Activated naive CD8-positive, alpha-beta T cell treated with anti-CD3 and anti-CD28 coated beads, Interleukin-2, amount 50 U/mL, for 24 hours (primary cell): ENCODE measurements around the gene SCGN.

Source experiments
- ATAC-seq: fragments of 150-1000 bp; cut with Tn5 transposase; one replicate; pipeline ENCODE4 v1.10.0; 2021
- DNase-seq: peaks from one replicate; pipeline ENCODE4 v3.0.0; 2021
- H3K27ac Mint-ChIP-seq: one replicate; pipeline ENCODE4 v1.8.0; 2021; ENCODE audit warnings: mild to moderate bottlenecking, mixed read lengths
- H3K27me3 Mint-ChIP-seq: one replicate; pipeline ENCODE4 v1.8.0; 2021; ENCODE audit warnings: mixed read lengths
- H3K36me3 Mint-ChIP-seq: one replicate; pipeline ENCODE4 v1.8.0; 2021; ENCODE audit warnings: low read depth, mixed read lengths
- H3K4me1 Mint-ChIP-seq: one replicate; pipeline ENCODE4 v1.8.0; 2021; ENCODE audit warnings: mixed read lengths
- H3K4me3 Mint-ChIP-seq: one replicate; pipeline ENCODE4 v1.8.0; 2021; ENCODE audit warnings: mild to moderate bottlenecking, moderate library complexity, mixed read lengths
- H3K9me3 Mint-ChIP-seq: one replicate; pipeline ENCODE4 v1.8.0; 2021; ENCODE audit warnings: mixed read lengths

Gene SCGN

GRCh38 chr6:25628471-25629197 lies 23.4 kb upstream of the SCGN start:
- no peaks in the 10 kb centered on the region for H3K9me3 Mint-ChIP-seq
- H3K27ac Mint-ChIP-seq = no peak overlapping the region
- no peak for ATAC-seq
- no peak overlapping the region for H3K4me3 Mint-ChIP-seq
- H3K27me3 Mint-ChIP-seq = peaks cover 29% of the 10 kb centered on the region
- no peaks in the 10 kb centered on the region for H3K4me1 Mint-ChIP-seq
- no peak for DNase-seq
- H3K36me3 Mint-ChIP-seq = no peaks in the 10 kb centered on the region

- H3K4me3 Mint-ChIP-seq = no peak overlapping the region
- ATAC-seq = no peak
- no peaks in the 10 kb centered on the region for H3K9me3 Mint-ChIP-seq
- no peak for DNase-seq
- H3K4me1 Mint-ChIP-seq = no peaks in the 10 kb centered on the region
- H3K27me3 Mint-ChIP-seq = peaks cover 32% of the 10 kb centered on the region
- no peak overlapping the region for H3K27ac Mint-ChIP-seq
- H3K36me3 Mint-ChIP-seq = no peaks in the 10 kb centered on the region
Observed at GRCh38 chr6:25629198-25629576, 22.8 kb upstream of the SCGN start.

DNA sequence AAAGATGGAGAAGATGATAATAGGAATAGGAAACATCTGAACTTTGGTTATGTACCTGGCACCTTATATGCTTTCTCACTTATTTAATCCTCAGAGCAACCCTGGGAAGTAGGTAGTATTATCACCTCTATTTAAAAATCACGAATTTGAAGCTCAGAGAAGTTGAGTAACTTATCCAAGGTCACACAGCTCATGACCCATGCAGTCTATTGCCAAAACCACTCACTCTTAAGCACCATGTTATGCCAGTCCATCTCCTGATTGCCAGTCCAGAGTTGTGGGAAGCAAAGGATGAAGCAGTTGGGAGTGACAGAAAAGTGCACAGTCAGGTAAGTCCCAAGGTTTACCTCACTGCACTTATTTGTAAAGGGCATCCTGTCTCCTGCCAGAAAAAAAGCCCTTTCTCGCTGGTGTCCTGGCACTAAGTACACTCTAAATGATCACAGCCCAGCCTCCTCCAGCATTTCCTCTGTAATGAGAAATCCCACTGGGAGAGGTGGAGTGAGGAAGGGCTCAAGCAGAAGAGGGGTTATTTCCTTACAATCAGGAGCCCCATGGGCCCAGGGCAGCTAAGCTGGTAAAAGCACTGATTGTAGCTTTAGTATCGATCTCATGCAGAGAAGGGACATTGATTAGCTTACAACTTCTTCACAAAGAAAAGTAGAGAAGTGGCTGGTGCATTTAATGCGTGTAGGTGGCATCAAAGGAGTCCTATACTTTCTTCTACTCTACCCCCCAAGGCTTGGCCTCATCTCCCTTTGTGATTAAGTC lies 21.3 kb upstream of the SCGN start:
- H3K27me3 Mint-ChIP-seq = peaks cover 37% of the 10 kb centered on the region
- no peaks in the 10 kb centered on the region for H3K4me1 Mint-ChIP-seq
- H3K27ac Mint-ChIP-seq = no peak overlapping the region
- H3K4me3 Mint-ChIP-seq = no peak overlapping the region
- no peaks in the 10 kb centered on the region for H3K9me3 Mint-ChIP-seq
- H3K36me3 Mint-ChIP-seq = no peaks in the 10 kb centered on the region
- DNase-seq = no peak
- no peak for ATAC-seq

DNA sequence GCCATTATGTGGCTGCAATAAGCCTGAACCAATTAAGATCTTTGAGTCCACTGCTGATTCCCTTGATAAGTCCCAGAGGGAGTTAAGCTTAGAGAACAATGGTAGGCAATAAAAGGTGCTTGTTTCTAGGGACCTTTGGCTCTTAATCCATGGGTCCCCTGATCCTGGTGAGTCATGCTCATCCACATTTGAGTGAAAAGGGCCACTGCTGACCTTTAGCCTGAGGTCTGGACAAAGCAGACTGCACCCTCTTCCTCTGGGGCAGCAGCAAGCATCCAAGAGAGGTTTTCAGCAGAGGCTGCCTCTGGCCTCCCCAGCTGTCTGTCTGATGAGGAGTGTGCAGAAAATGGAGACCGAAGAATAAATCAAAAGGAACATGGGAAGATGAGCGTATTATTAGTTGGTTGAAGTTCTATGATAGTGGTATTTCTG lies 16.1 kb upstream of the SCGN start:
- no peak overlapping the region for H3K4me3 Mint-ChIP-seq
- H3K27ac Mint-ChIP-seq = no peak overlapping the region
- DNase-seq (no peak), ATAC-seq (no peak)
- H3K36me3 Mint-ChIP-seq = no peaks in the 10 kb centered on the region
- H3K27me3 Mint-ChIP-seq = peaks cover 39% of the 10 kb centered on the region
- H3K4me1 Mint-ChIP-seq = no peaks in the 10 kb centered on the region
- H3K9me3 Mint-ChIP-seq = no peaks in the 10 kb centered on the region

GRCh38 chr6:25637211-25637610 lies 14.8 kb upstream of the SCGN start:
- H3K9me3 Mint-ChIP-seq = no peaks in the 10 kb centered on the region
- peaks cover 33% of the 10 kb centered on the region for H3K27me3 Mint-ChIP-seq

DNA sequence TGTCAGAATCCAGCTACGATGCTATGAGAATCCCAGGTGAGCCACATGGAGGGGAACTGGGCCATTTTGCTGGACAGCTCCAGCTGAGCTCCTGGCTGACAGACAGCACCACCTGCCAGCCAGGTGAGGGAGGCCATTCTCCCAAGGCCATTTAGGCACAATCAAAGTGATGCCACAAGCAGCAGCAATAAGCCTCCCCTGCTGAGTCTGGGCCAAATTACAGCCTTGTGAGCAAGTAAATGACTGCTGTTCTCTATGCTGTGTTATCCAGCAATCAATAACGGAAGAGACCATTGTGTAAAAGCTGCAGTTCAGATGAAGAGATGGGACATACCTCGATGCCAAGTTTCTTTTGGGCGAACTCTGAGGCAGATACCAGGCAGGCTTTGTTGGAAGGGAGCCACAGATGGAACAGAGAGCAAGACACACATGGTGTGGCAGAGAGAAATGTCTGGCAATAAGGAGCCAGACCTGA lies 14.0 kb upstream of the SCGN start:
- Mint-ChIP-seq H3K9me3 (no peaks in the 10 kb centered on the region), H3K36me3 (no peaks in the 10 kb centered on the region), H3K27ac (no peak overlapping the region), H3K4me1 (no peaks in the 10 kb centered on the region), H3K4me3 (no peak overlapping the region), H3K27me3 (peaks cover 36% of the 10 kb centered on the region)
- no peak for DNase-seq
- no peak for ATAC-seq

More at GRCh38 chr6:25637211-25637610, 14.8 kb upstream of the SCGN start:
- DNase-seq (no peak), ATAC-seq (no peak)
- H3K4me1 Mint-ChIP-seq = no peaks in the 10 kb centered on the region
- no peak overlapping the region for H3K27ac Mint-ChIP-seq
- H3K4me3 Mint-ChIP-seq = no peak overlapping the region
- no peaks in the 10 kb centered on the region for H3K36me3 Mint-ChIP-seq

DNA sequence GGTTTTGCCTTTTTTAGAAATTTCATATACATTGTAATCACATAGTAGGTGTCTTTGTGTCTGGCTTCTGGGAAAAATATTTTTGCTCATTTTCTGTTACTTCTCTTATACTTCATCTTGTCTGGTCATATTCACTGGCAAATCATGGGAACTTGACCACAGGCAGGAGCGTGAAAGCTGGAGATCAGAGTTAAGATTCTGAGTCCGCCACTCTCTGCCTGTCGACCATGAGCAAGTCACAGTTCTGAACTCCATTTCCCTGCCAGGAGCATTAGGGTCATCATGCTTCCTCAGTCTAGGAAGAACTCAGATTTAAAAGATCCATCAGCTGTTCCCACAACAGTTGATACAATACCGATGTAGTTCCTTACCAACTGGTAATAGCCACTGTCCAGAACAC lies 12.4 kb upstream of the SCGN start:
- Mint-ChIP-seq H3K27me3 (peaks cover 41% of the 10 kb centered on the region), H3K36me3 (no peaks in the 10 kb centered on the region), H3K27ac (no peak overlapping the region), H3K4me1 (no peaks in the 10 kb centered on the region), H3K4me3 (no peak overlapping the region), H3K9me3 (no peaks in the 10 kb centered on the region)
- ATAC-seq (no peak), DNase-seq (no peak)

DNA sequence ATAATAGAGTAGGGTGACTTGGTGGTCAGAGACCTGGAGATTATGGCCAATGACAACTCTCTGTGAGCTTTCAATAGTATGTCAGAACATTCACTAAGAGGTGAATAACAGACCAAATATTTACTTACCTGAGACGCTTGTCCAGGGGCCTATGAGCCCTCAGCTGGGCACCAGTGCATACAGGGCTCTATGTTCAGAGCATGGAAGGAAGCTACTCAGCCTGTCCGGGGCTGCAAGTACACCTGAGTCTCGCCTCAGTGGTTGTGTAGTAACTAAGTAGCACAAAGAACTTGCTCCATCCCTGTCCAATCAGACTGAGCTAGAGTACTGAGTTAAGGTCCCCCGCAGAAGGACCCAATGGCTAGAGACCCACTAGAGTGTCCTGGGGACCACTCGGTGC lies 11.6 kb upstream of the SCGN start:
- ATAC-seq (no peak), DNase-seq (no peak)
- Mint-ChIP-seq H3K27me3 (peaks cover 44% of the 10 kb centered on the region), H3K27ac (no peak overlapping the region), H3K9me3 (no peaks in the 10 kb centered on the region), H3K4me1 (no peaks in the 10 kb centered on the region), H3K4me3 (no peak overlapping the region), H3K36me3 (no peaks in the 10 kb centered on the region)

DNA sequence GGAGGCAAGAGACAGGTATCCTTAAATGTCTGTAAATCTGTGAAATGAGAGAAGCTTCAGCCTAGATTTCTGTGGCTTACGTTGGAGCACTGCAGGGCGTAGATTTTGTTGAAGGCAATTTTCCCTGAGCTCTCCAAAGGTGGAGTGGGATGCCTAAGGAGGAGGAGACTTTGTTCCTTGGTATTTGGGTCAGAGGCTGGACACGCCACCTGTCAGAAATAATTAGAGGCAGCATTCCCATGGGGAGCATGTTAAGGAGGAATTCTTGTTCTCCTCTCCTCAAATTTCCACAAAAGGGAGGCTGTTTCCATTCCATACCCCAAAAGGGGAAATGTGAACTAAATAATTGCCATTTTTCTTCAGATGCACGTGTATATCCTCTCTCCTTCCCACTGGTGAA lies 11.1 kb upstream of the SCGN start:
- no peaks in the 10 kb centered on the region for H3K4me1 Mint-ChIP-seq
- H3K27me3 Mint-ChIP-seq = peaks cover 48% of the 10 kb centered on the region
- H3K4me3 Mint-ChIP-seq = no peak overlapping the region
- H3K9me3 Mint-ChIP-seq = no peaks in the 10 kb centered on the region
- H3K27ac Mint-ChIP-seq = no peak overlapping the region
- H3K36me3 Mint-ChIP-seq = no peaks in the 10 kb centered on the region
- no peak for DNase-seq
- ATAC-seq = no peak

DNA sequence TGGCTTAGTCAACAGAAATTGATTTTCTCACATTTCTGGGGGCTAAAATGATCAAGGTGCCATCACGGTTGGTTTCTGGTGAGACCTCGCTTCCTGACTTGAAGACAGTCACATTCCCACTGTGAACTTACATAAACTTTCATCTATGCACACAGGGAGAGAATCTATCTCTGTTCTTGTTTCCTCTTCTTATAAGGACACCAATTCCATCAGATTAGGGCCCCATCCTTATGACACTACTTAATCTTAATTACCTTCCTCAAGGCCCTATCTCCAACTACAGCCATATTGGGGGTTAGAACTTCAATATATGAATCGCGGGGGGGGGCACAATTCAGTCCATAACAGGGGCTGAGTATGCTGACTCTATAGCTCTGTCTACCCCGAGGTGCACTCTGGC lies 10.6 kb upstream of the SCGN start:
- no peak for ATAC-seq
- H3K9me3 Mint-ChIP-seq = no peaks in the 10 kb centered on the region
- no peaks in the 10 kb centered on the region for H3K4me1 Mint-ChIP-seq
- H3K4me3 Mint-ChIP-seq = no peak overlapping the region
- no peak overlapping the region for H3K27ac Mint-ChIP-seq
- H3K27me3 Mint-ChIP-seq = peaks cover 52% of the 10 kb centered on the region
- H3K36me3 Mint-ChIP-seq = no peaks in the 10 kb centered on the region
- no peak for DNase-seq

DNA sequence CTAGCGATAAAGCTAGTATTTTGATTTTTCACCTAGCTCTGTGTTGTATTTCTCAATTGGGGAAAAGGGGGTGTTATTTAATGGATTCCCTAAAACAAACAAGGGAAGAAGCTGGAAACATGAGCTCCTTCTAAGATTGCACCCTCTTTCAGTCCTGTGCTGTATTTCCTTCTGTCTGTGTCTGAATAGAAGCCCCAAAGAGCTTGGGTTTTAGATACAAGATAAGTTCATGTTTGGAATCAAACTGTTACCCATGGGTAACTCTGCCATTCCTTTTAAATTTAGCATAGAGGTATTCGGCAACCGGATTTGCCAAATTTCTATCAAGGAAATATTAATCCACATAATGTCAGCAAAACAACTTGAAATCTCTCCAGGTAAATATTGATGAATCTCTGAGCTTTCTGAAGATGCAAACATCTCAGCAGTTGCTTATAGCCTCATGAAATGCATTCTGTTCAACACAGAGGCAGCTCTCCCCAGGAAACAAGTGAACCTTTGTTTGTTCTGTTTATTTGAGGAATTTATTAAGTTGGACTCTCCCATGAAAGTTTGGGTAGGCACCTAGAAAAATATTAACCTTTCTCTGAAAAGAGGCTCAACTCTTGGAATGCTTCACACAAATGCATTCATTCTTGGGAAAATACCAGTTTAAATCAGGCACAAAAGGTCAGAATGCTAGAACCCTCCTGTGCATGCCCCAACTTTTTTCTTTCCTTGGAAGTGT lies 9.9 kb upstream of the SCGN start:
- DNase-seq = no peak
- H3K4me3 Mint-ChIP-seq = no peak overlapping the region
- H3K36me3 Mint-ChIP-seq = no peaks in the 10 kb centered on the region
- peaks cover 50% of the 10 kb centered on the region for H3K27me3 Mint-ChIP-seq
- ATAC-seq = no peak
- no peaks in the 10 kb centered on the region for H3K4me1 Mint-ChIP-seq
- H3K9me3 Mint-ChIP-seq = no peaks in the 10 kb centered on the region
- H3K27ac Mint-ChIP-seq = no peak overlapping the region

DNA sequence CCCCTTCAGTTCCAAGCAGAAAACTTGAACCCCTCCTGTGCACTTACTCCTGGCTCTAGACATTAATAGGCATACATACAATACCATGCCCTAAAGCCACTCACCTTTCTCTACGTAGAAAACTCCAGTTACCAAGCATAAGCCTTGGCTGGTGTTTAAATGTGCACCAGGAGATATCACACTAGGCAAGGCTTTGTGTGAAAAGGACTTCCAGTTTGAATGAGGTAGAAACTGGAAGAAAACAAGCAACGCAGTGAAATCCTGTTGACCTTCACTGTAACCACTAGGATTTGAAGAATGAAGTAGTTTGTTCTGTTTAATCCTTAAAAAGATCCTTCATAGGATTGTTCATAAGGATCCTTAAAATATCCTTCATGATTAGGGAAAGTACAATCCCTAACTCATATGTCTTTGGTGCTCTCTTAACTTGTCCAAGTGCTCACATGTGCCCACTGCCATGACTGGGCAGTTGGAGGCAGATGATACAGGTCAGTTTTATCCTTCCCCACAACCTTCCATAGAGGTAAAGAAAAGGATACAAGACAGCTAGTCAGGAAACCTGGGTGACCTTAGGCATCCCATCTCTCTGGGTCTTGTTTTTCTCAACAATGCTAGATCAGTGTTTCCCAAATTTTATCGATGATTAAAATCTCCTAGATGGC lies 9.2 kb upstream of the SCGN start:
- DNase-seq = no peak
- H3K27me3 Mint-ChIP-seq = peaks cover 50% of the 10 kb centered on the region
- no peak overlapping the region for H3K27ac Mint-ChIP-seq
- H3K36me3 Mint-ChIP-seq = no peaks in the 10 kb centered on the region
- H3K4me3 Mint-ChIP-seq = no peak overlapping the region
- no peak for ATAC-seq
- no peaks in the 10 kb centered on the region for H3K4me1 Mint-ChIP-seq
- H3K9me3 Mint-ChIP-seq = no peaks in the 10 kb centered on the region

DNA sequence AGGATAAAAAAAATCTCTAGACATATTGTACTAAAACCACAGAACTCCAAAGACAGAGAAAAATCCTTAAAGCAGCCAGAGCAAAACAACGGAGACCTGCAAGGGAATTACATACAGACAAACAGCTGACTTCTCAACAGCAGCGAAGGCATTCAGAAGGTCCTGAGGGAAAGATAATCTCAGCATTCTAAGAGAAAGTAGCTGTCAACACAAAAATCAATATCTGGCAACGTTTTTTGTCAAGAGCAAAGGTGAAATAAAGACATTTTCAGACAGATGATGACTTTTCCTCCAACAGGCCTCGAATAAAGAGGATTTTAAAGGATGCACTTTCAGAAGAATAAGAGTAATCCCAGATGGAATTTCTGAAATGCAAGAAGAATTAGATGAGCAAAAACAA lies 6.1 kb upstream of the SCGN start:
- H3K36me3 Mint-ChIP-seq = no peaks in the 10 kb centered on the region
- H3K9me3 Mint-ChIP-seq = no peaks in the 10 kb centered on the region
- no peaks in the 10 kb centered on the region for H3K4me1 Mint-ChIP-seq
- H3K4me3 Mint-ChIP-seq = no peak overlapping the region
- no peak overlapping the region for H3K27ac Mint-ChIP-seq
- H3K27me3 Mint-ChIP-seq = peaks cover 55% of the 10 kb centered on the region
- DNase-seq (no peak), ATAC-seq (no peak)

- Mint-ChIP-seq H3K4me3 (no peak overlapping the region), H3K4me1 (no peaks in the 10 kb centered on the region), H3K27ac (no peak overlapping the region), H3K9me3 (no peaks in the 10 kb centered on the region), H3K27me3 (peaks cover 64% of the 10 kb centered on the region), H3K36me3 (no peaks in the 10 kb centered on the region)
- DNase-seq (no peak), ATAC-seq (no peak)
Observed at GRCh38 chr6:25649611-25650010, 2.4 kb upstream of the SCGN start.
